Kidney epithelial cell (primary cell): ENCODE results near the gene RNF41. TPM values are rescaled to one million over a fixed set of nuclear protein-coding genes. Genes with fewer than 3 reads are reported as not detected.
A peak's percentile ranks its signal among the peaks of the same experiment; 100 is the strongest.

Experiments used
- DNase-seq: peaks from one replicate; pipeline ENCODE4 v3.0.0-alpha.2; 2010; ENCODE audit warnings: low read depth
- H3K27me3 ChIP-seq: 2 replicates; pipeline ENCODE4 v1.6.0; 2011; ENCODE audit warnings: low read length; ENCODE audit not compliant: control insufficient read depth, insufficient read depth
- H3K36me3 ChIP-seq: 2 replicates; pipeline ENCODE4 v1.5.1; 2011; ENCODE audit warnings: low read length; ENCODE audit not compliant: control insufficient read depth, insufficient read depth
- H3K4me3 ChIP-seq: 2 replicates; pipeline ENCODE4 v1.5.1; 2011; ENCODE audit warnings: low read depth, mild to moderate bottlenecking, control low read depth, low read length
- CTCF ChIP-seq: IDR thresholded peaks from 2 replicates; pipeline ENCODE4 v1.5.1; 2011; ENCODE audit warnings: mild to moderate bottlenecking, moderate library complexity, low read length, control low read depth, inconsistent platforms; ENCODE audit not compliant: insufficient read depth, poor library complexity, severe bottlenecking
- total RNA-seq: library from RNA; depleted of rRNA; stranded (reverse); fragments of >200 nt; gene quantifications from 2 replicates; pipeline ENCODE4 v1.2.3, GENCODE V29; 2015

The RNF41 gene
- total RNA-seq, 1 donor from 2014 or later: 77.4 TPM

- peaks cover 6% of the 10 kb centered on the region for H3K36me3 ChIP-seq
- DNase-seq: no peak
- TF ChIP-seq CTCF: peak; percentile 13
- no peaks in the 10 kb centered on the region for H3K27me3 ChIP-seq
- H3K4me3 ChIP-seq: peak overlapping the region; percentile 91
Measured at GRCh38 chr12:56257491-56258067, 35.9 kb upstream of the RNF41 start.

GRCh38 chr12:56257071-56257470 lies 35.3 kb upstream of the RNF41 start:
- no peak for TF ChIP-seq CTCF
- peaks cover 7% of the 10 kb centered on the region for H3K36me3 ChIP-seq

GRCh38 chr12:56256326-56256960 lies 34.7 kb upstream of the RNF41 start:
- Histone ChIP-seq H3K36me3 (peaks cover 7% of the 10 kb centered on the region), H3K27me3 (no peaks in the 10 kb centered on the region), H3K4me3 (peak overlapping the region; percentile 91)
- peak; percentile 14 for TF ChIP-seq CTCF
- DNase-seq: no peak

More at GRCh38 chr12:56257071-56257470, 35.3 kb upstream of the RNF41 start:
- peak overlapping the region; percentile 91 for H3K4me3 ChIP-seq
- DNase-seq: no peak
- H3K27me3 ChIP-seq: no peaks in the 10 kb centered on the region

GRCh38 chr12:56255671-56256070 lies 33.9 kb upstream of the RNF41 start:
- H3K27me3 ChIP-seq: no peaks in the 10 kb centered on the region
- DNase-seq: no peak
- peaks cover 7% of the 10 kb centered on the region for H3K36me3 ChIP-seq
- TF ChIP-seq CTCF: no peak
- no peak overlapping the region for H3K4me3 ChIP-seq

GRCh38 chr12:56253091-56253490 lies 31.4 kb upstream of the RNF41 start:
- Histone ChIP-seq H3K27me3 (no peaks in the 10 kb centered on the region), H3K36me3 (peaks cover 10% of the 10 kb centered on the region), H3K4me3 (no peak overlapping the region)
- no peak for TF ChIP-seq CTCF
- no peak for DNase-seq

GRCh38 chr12:56252649-56253048 lies 30.9 kb upstream of the RNF41 start:
- H3K27me3 ChIP-seq: no peaks in the 10 kb centered on the region
- DNase-seq: no peak
- no peak for TF ChIP-seq CTCF
- H3K4me3 ChIP-seq: no peak overlapping the region
- peaks cover 10% of the 10 kb centered on the region for H3K36me3 ChIP-seq
